Measurements from ENCODE around the gene CCDC87.
"Not testable (repeated sequence)": the region's sequence is repeated elsewhere in the genome, so short reads cannot be mapped to it uniquely, and the experiment has no call there.

The CCDC87 gene

GRCh38 chr11:66546368-66546965 lies 46.4 kb downstream of the CCDC87 start, which contains the start of gene ACTN3:
Gene ACTN3 (plus strand): TSS chr11:66546903. CDS start chr11:66546938, 35 bp downstream.
- H3K79me2 ChIP-seq (ENCODE audit: insufficient read depth, low read depth), result no peaks in the 10 kb centered on the region
- H3K27ac ChIP-seq, result peak within 1 kb of the TSS; percentile 38; the same call in 1 of the 2 replicates
- no peaks in the 10 kb centered on the region for H3K36me3 ChIP-seq (ENCODE audit: insufficient read depth)
- peaks cover 6% of the 10 kb centered on the region for H3K27me3 ChIP-seq (ENCODE audit: insufficient read depth, low read depth)
- peak within 1 kb of the TSS; percentile 65 for H3K4me2 ChIP-seq
- H2AFZ ChIP-seq (ENCODE audit: low read depth), result peak within 1 kb of the TSS; percentile 90
- TF ChIP-seq CTCF (conservative IDR thresholded peaks at IDR 0.05; ENCODE audit: low read depth, low read length), result no peak
- peak within 1 kb of the TSS; percentile 52 for H3K4me3 ChIP-seq (IDR thresholded peaks at IDR 0.05; ENCODE audit: insufficient read depth, low read depth, low read length)
- no peaks in the 10 kb centered on the region for H4K20me1 ChIP-seq (ENCODE audit: insufficient read depth)
- H3K9ac ChIP-seq, result peak within 1 kb of the TSS; percentile 73
- H3K4me1 ChIP-seq (ENCODE audit: low read depth, poor library complexity, severe bottlenecking), result peaks cover 17% of the 10 kb centered on the region

GRCh38 chr11:66545701-66546367 lies 47.0 kb downstream of the CCDC87 start, which contains the start of gene ZDHHC24:
Gene ZDHHC24 (minus strand): TSS chr11:66546048. CDS start chr11:66546003, 45 bp downstream.
- H3K4me3 ChIP-seq (IDR thresholded peaks at IDR 0.05; ENCODE audit: insufficient read depth, low read depth, low read length), result peak within 1 kb of the TSS; percentile 52
- H3K9ac ChIP-seq, result peak within 1 kb of the TSS; percentile 73
- H3K27me3 ChIP-seq (ENCODE audit: insufficient read depth, low read depth), result peaks cover 6% of the 10 kb centered on the region
- H3K4me1 ChIP-seq (ENCODE audit: low read depth, poor library complexity, severe bottlenecking), result peaks cover 17% of the 10 kb centered on the region
- H4K20me1 ChIP-seq (ENCODE audit: insufficient read depth), result no peaks in the 10 kb centered on the region
- H3K36me3 ChIP-seq (ENCODE audit: insufficient read depth), result no peaks in the 10 kb centered on the region
- H3K4me2 ChIP-seq, result peak within 1 kb of the TSS; percentile 65
- H3K27ac ChIP-seq, result peak within 1 kb of the TSS; percentile 38; the same call in 1 of the 2 replicates
- TF ChIP-seq CTCF (conservative IDR thresholded peaks at IDR 0.05; ENCODE audit: low read depth, low read length), result no peak
- no peaks in the 10 kb centered on the region for H3K79me2 ChIP-seq (ENCODE audit: insufficient read depth, low read depth)
- H2AFZ ChIP-seq (ENCODE audit: low read depth), result peak within 1 kb of the TSS; percentile 90

GRCh38 chr11:66544952-66545351 lies 47.9 kb downstream of the CCDC87 start:
- H3K27me3 ChIP-seq (ENCODE audit: insufficient read depth, low read depth); H3K27ac ChIP-seq; H4K20me1 ChIP-seq (ENCODE audit: insufficient read depth); H3K79me2 ChIP-seq (ENCODE audit: insufficient read depth, low read depth); H3K36me3 ChIP-seq (ENCODE audit: insufficient read depth); H3K4me3 ChIP-seq (IDR thresholded peaks at IDR 0.05; ENCODE audit: insufficient read depth, low read depth, low read length): not testable (repeated sequence)
- Histone ChIP-seq H3K4me1 (ENCODE audit: low read depth, poor library complexity, severe bottlenecking) (peaks cover 17% of the 10 kb centered on the region), H3K4me2 (peak overlapping the region; percentile 65), H3K9ac (peak overlapping the region; percentile 73; the same call in 1 of the 2 replicates), H2AFZ (ENCODE audit: low read depth) (peak overlapping the region; percentile 90; the same call in 1 of the 2 replicates)

- Histone ChIP-seq H3K27ac (no peak overlapping the region), H3K9ac (no peak overlapping the region), H3K4me2 (no peak overlapping the region), H3K79me2 (ENCODE audit: insufficient read depth, low read depth) (no peaks in the 10 kb centered on the region), H4K20me1 (ENCODE audit: insufficient read depth) (no peaks in the 10 kb centered on the region), H3K4me3 (IDR thresholded peaks at IDR 0.05; ENCODE audit: insufficient read depth, low read depth, low read length) (no peak overlapping the region), H3K4me1 (ENCODE audit: low read depth, poor library complexity, severe bottlenecking) (peaks cover 17% of the 10 kb centered on the region), H3K36me3 (ENCODE audit: insufficient read depth) (no peaks in the 10 kb centered on the region), H3K27me3 (ENCODE audit: insufficient read depth, low read depth) (peaks cover 2% of the 10 kb centered on the region; the same call in 1 of the 2 replicates), H2AFZ (ENCODE audit: low read depth) (no peak overlapping the region)
- no peak for TF ChIP-seq CTCF (conservative IDR thresholded peaks at IDR 0.05; ENCODE audit: low read depth, low read length)
These were observed 49.4 kb downstream of the CCDC87 start for GRCh38 chr11:66543263-66544107.
